HepG2 (cell line): Measurements from ENCODE around the gene C1QTNF1. TPM values are rescaled to one million over a fixed set of nuclear protein-coding genes. Genes with fewer than 3 reads are reported as not detected.
A peak's percentile ranks its signal among the peaks of the same experiment; 100 is the strongest.

Source experiments
- ATAC-seq: fragments of 200-7000 bp; cut with Tn5 transposase; 3 replicates; pipeline ENCODE4 v1.9.1; 2020; ENCODE audit warnings: mild to moderate bottlenecking, moderate library complexity
- BruUV-seq: library from RNA; stranded (reverse); fragments of 400-500 nt; replicated peaks from 2 replicates; lab custom pipeline; 2021; lab: Mats Ljungman, UMichigan
- CTCF ChIA-PET: fragments of 300-600 bp; formaldehyde crosslinking; extraction: SDS; loops from one replicate; lab custom pipeline; 2021; ENCODE audit warnings: low total read pairs, inconsistent platforms, low intra/inter-chr PET ratio; lab: Yijun Ruan, JAX
- POLR2A ChIA-PET: fragments of 350-600 bp; sonication (Branson Sonifier 250); formaldehyde crosslinking; loops from one replicate; lab custom pipeline; 2020; ENCODE audit warnings: antibody characterized with exemption, inconsistent platforms; lab: Yijun Ruan, JAX
- DNase-seq: peaks from one replicate; pipeline ENCODE4 v3.0.0-alpha.2; 2015; ENCODE audit warnings: low spot score
- FAIRE-seq: peaks from 3 replicates; lab custom pipeline; 2011; peaks lifted over from hg19 to GRCh38; lab: Jason Lieb, UNC
- H2AFZ ChIP-seq: one replicate; pipeline ENCODE4 v1.6.1; 2011; ENCODE audit warnings: low read length, inconsistent platforms
- H3K27ac ChIP-seq: fragments of 300-600 bp; 3 replicates; pipeline ENCODE4 v1.8.0; 2011; ENCODE audit warnings: mixed run types, mild to moderate bottlenecking, mixed read lengths, low read length, inconsistent platforms; ENCODE audit not compliant: insufficient read depth; ENCODE audit errors: extremely low read length
- H3K27me3 ChIP-seq, 2 experiments: fragments of 200-600 bp in 1 of 2; 2 replicates in 1 of 2; 3 replicates in 1 of 2; pipeline versions ENCODE4 v1.6.0 to v1.8.0; 2011; ENCODE audit warnings: low read length in 2 of 2, mild to moderate bottlenecking in 2 of 2, moderate library complexity in 2 of 2, inconsistent platforms in 1 of 2; ENCODE audit not compliant: insufficient read depth in 2 of 2, control insufficient read depth in 1 of 2
- H3K36me3 ChIP-seq, 2 experiments: fragments of 200-600 bp in 1 of 2; replicated peaks in 1 of 2; 2 replicates in 1 of 2; 3 replicates in 1 of 2; pipeline versions ENCODE4 v1.5.1 to v1.8.0; 2011; ENCODE audit warnings: low read length in 2 of 2, inconsistent platforms in 1 of 2; ENCODE audit not compliant: insufficient read depth in 2 of 2, control insufficient read depth in 1 of 2
- H3K4me1 ChIP-seq: 2 replicates; pipeline ENCODE4 v1.5.1; 2012; ENCODE audit warnings: low read length, inconsistent platforms; ENCODE audit not compliant: insufficient read depth
- H3K4me2 ChIP-seq: 2 replicates; pipeline ENCODE4 v1.6.0; 2011; ENCODE audit warnings: low read depth, low read length, inconsistent platforms
- H3K4me3 ChIP-seq, 3 experiments: fragments of 200-600 bp in 1 of 3; sonication (generic), shearing (Covaris generic) in 1 of 3; replicated peaks in 1 of 3; 2 replicates each; pipeline ENCODE4 v1.5.1; 2011 to 2016; ENCODE audit warnings: low read length in 3 of 3, inconsistent platforms in 2 of 3, low read depth in 2 of 3, mild to moderate bottlenecking in 2 of 3, control low read depth in 1 of 3, mixed read lengths in 1 of 3; ENCODE audit not compliant: insufficient read depth in 1 of 3
- H3K79me2 ChIP-seq: one replicate; pipeline ENCODE4 v1.6.1; 2011; ENCODE audit warnings: low read length, inconsistent platforms; ENCODE audit not compliant: insufficient read depth
- H3K9ac ChIP-seq: 2 replicates; pipeline ENCODE4 v1.6.0; 2011; ENCODE audit warnings: mild to moderate bottlenecking, low read depth, low read length, inconsistent platforms; ENCODE audit not compliant: insufficient read depth
- H3K9me3 ChIP-seq: 2 replicates; pipeline ENCODE4 v1.5.1; 2012; ENCODE audit warnings: mild to moderate bottlenecking, low read length
- H4K20me1 ChIP-seq: 2 replicates; pipeline ENCODE4 v1.6.0; 2011; ENCODE audit warnings: inconsistent platforms, mild to moderate bottlenecking, low read length, moderate library complexity; ENCODE audit not compliant: insufficient read depth
- ARHGAP35 ChIP-seq: sonication (generic); formaldehyde crosslinking; IDR thresholded peaks from 2 replicates; pipeline ENCODE4 v1.9.0; 2022; ENCODE audit warnings: mild to moderate bottlenecking, inconsistent platforms, moderate library complexity, missing genetic modification reagents, borderline replicate concordance
- CHD2 ChIP-seq: IDR thresholded peaks from 2 replicates; pipeline ENCODE4 v1.6.1; 2011; ENCODE audit warnings: low read depth, low read length, improper control_type of control experiment
- ERF ChIP-seq: IDR thresholded peaks from 2 replicates; pipeline ENCODE4 v1.6.1; 2018; ENCODE audit warnings: missing biosample characterization, missing genetic modification reagents
- HDAC1 ChIP-seq: sonication (generic); formaldehyde crosslinking; IDR thresholded peaks from 2 replicates; pipeline ENCODE4 v1.5.1; 2020; ENCODE audit warnings: mild to moderate bottlenecking, missing genetic modification reagents
- NCOA5 ChIP-seq: sonication (generic); formaldehyde crosslinking; IDR thresholded peaks from 2 replicates; pipeline ENCODE4 v1.4.0; 2020; ENCODE audit warnings: missing genetic modification reagents
- PRMT3 ChIP-seq: sonication (generic); formaldehyde crosslinking; IDR thresholded peaks from 2 replicates; pipeline ENCODE4 v1.8.1; 2022; ENCODE audit warnings: low read depth, mild to moderate bottlenecking, moderate library complexity, missing genetic modification reagents, borderline replicate concordance
- SALL2 ChIP-seq: sonication (generic); formaldehyde crosslinking; IDR thresholded peaks from 2 replicates; pipeline ENCODE4 v1.8.1; 2023; ENCODE audit warnings: mild to moderate bottlenecking, missing genetic modification reagents, inconsistent platforms
- SOX5 ChIP-seq: IDR thresholded peaks from 2 replicates; pipeline ENCODE4 v1.6.1; 2016; ENCODE audit warnings: borderline replicate concordance
- ZNF331 ChIP-seq: sonication (generic); formaldehyde crosslinking; IDR thresholded peaks from 2 replicates; pipeline ENCODE4 v1.4.0; 2020; ENCODE audit warnings: missing genetic modification reagents
- ZNF768 ChIP-seq: sonication (generic); formaldehyde crosslinking; IDR thresholded peaks from 2 replicates; pipeline ENCODE4 v1.4.0; 2020; ENCODE audit warnings: missing genetic modification reagents
- ZNF891 ChIP-seq: sonication (generic); formaldehyde crosslinking; IDR thresholded peaks from 2 replicates; pipeline ENCODE4 v1.5.0; 2020; ENCODE audit warnings: mild to moderate bottlenecking, missing genetic modification reagents
- WGBS: methylation state at CpG from one replicate; pipeline ENCODE4 v1.1.6; 2017; ENCODE audit warnings: low lambda C conversion rate; 5-methylcytosine and 5-hydroxymethylcytosine counted together
- in situ Hi-C: cut with HindIII; loops from 2 replicates; pipeline ENCODE4 v1.10.0; 2017; ENCODE audit warnings: low pct_unique_long_range_greater_than_20kb; ENCODE audit not compliant: extremely low pct_ligation_motif_present
- intact Hi-C: fragments of 100-400 bp; cut with micrococcal nuclease; formaldehyde crosslinking; loops from one replicate; pipeline ENCODE4 v1.10.0; 2022; ENCODE audit not compliant: unreplicated experiment
- polyA plus RNA-seq, 8 experiments: library from polyadenylated mRNA; depleted of rRNA in 3 of 8; stranded (reverse) in 7 of 8; unstranded in 1 of 8; fragments of >200 nt; fragmentation: Illumina TruSeq in 4 of 8; extraction: Trizol in 4 of 8; gene quantifications; 2 replicates each; pipeline versions ENCODE4 v1.2.1 to v1.2.3, GENCODE V29; 2011 to 2016; ENCODE audit warnings: low read depth in 4 of 8, missing spikeins in 1 of 8, mixed read lengths in 1 of 8; ENCODE audit not compliant: insufficient read depth in 1 of 8
- total RNA-seq, 5 experiments: library from RNA; depleted of rRNA; stranded (reverse); fragments of >200 nt; fragmentation: Illumina TruSeq; extraction: Trizol; gene quantifications; 2 replicates each; pipeline ENCODE4 v1.2.3, GENCODE V29; 2016; ENCODE audit warnings: low read depth in 1 of 5
- TF ChIP-seq, protein P1 (sequence below): IDR thresholded peaks from 2 replicates; pipeline ENCODE4 v1.6.1; 2012; ENCODE audit warnings: low read depth, low read length, improper control_type of control experiment
- TF ChIP-seq, protein P2 (sequence below): sonication (generic); formaldehyde crosslinking; IDR thresholded peaks from 2 replicates; pipeline ENCODE4 v1.5.0; 2020; ENCODE audit warnings: missing genetic modification reagents, mild to moderate bottlenecking, borderline replicate concordance
- TF ChIP-seq, protein P3 (sequence below): IDR thresholded peaks from 2 replicates; pipeline ENCODE4 v1.6.1; 2018; ENCODE audit warnings: missing genetic modification reagents, mild to moderate bottlenecking, missing compliant biosample characterization
- TF ChIP-seq, protein P4 (sequence below): IDR thresholded peaks from 2 replicates; pipeline ENCODE4 v1.4.0; 2020; ENCODE audit warnings: mild to moderate bottlenecking, missing genetic modification reagents

C1QTNF1 gene
- total and polyA plus RNA-seq, 2 of the 13 experiments (the other 11 are each of a cell fraction or from before 2014, with no cell fraction given), result 0.18 to 0.86 TPM

DNA sequence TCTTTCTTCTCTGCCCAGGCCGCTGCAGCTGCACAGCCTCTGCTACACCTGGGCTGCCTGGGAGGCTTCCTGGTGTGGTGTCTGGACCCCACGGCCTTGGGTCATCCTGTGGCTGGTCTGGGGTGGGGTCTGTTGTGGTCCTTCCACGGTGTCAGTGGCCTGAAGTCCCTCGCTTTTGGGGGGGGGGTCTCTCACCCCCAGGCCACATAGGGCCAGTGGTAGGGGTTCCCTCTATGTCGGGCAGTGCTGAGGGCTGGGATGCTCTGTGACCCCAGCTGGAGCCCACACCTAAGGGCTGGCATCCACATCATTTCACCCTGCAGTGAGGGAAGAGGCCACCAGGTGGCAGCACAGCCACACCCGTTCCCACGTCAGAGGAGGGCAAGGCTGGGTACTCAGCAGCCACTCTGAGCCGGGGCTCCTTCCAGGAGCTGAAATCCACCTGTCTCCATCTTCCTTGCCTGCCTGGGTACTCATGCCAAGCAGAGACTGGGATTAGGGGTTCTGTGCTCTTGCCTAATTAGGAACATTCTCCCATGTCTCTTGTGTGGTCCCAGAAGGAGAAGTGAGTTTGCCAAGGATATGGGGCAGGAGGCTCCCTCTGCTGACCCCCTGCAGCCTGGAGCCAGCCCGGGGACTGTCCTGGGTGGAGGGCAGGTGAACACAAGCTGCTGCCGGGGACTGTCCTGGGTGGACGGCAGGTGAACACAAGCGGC is 63.6 kb downstream of the C1QTNF1 start:
- Histone ChIP-seq H4K20me1 (peaks cover 11% of the 10 kb centered on the region; the same call in 1 of the 2 replicates), H3K4me3 (no peak overlapping the region), H3K27me3 (peaks cover 2 to 22% of the 10 kb centered on the region in 2 experiments; a peak in 3 of 5 replicates), H3K27ac (no peak overlapping the region), H3K79me2 (no peaks in the 10 kb centered on the region), H3K4me2 (no peak overlapping the region), H3K36me3 (peaks cover 14 to 20% of the 10 kb centered on the region in 2 experiments; a peak in 4 of 5 replicates), H3K4me1 (no peaks in the 10 kb centered on the region), H3K9ac (no peak overlapping the region), H3K9me3 (no peaks in the 10 kb centered on the region), H2AFZ (no peak overlapping the region)
- in situ Hi-C loops (loop anchor here (5.0 kb wide), 1 partner anchor 300 kb away; no protein-coding TSS in a partner anchor), intact Hi-C loops (loop anchor here (1.0 kb wide), 1 partner anchor 306 kb away; no protein-coding TSS in a partner anchor)
- ChIA-PET POLR2A (interaction anchor here (1.0 to 1.8 kb wide), 3 partner anchors 13 to 78 kb away, joined by 3 to 8 read pairs (median 4); partner anchors contain the start of genes CANT1 and ENGASE), CTCF (interaction anchor here (1.1 to 1.6 kb wide), 4 partner anchors 301 to 621 kb away, joined by 3 to 36 read pairs (median 10); no protein-coding TSS in a partner anchor)
- WGBS, result 53% methylated on average over 9 of the region's 12 CpGs
- no TSS peak for BruUV-seq
- ATAC-seq (peak; percentile 69), DNase-seq (peak; percentile 41), FAIRE-seq (peak; percentile 91)
- TF ChIP-seq, protein P1, sequence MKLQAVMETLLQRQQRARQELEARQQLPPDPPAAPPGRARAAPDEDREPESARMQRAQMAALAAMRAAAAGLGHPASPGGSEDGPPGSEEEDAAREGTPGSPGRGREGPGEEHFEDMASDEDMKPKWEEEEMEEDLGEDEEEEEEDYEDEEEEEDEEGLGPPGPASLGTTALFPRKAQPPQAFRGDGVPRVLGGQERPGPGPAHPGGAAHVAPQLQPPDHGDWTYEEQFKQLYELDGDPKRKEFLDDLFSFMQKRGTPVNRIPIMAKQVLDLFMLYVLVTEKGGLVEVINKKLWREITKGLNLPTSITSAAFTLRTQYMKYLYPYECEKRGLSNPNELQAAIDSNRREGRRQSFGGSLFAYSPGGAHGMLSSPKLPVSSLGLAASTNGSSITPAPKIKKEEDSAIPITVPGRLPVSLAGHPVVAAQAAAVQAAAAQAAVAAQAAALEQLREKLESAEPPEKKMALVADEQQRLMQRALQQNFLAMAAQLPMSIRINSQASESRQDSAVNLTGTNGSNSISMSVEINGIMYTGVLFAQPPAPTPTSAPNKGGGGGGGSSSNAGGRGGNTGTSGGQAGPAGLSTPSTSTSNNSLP, result no peak
- TF ChIP-seq ZNF891 (CRISPR knock-in tag) (peak; percentile 73; the same call in 1 of the 2 replicates), NCOA5 (CRISPR knock-in tag) (no peak), ARHGAP35 (CRISPR knock-in tag) (no peak), SALL2 (CRISPR knock-in tag) (no peak), SOX5 (CRISPR knock-in tag) (no peak), CHD2 (no peak), ZNF768 (CRISPR knock-in tag) (peak; percentile 80), HDAC1 (CRISPR knock-in tag) (no peak), ERF (CRISPR knock-in tag) (0 out of 2 replicates have a peak, but pooled peaks have one; percentile 20), PRMT3 (CRISPR knock-in tag) (no peak), ZNF331 (CRISPR knock-in tag) (no peak)
- TF ChIP-seq, protein P2, sequence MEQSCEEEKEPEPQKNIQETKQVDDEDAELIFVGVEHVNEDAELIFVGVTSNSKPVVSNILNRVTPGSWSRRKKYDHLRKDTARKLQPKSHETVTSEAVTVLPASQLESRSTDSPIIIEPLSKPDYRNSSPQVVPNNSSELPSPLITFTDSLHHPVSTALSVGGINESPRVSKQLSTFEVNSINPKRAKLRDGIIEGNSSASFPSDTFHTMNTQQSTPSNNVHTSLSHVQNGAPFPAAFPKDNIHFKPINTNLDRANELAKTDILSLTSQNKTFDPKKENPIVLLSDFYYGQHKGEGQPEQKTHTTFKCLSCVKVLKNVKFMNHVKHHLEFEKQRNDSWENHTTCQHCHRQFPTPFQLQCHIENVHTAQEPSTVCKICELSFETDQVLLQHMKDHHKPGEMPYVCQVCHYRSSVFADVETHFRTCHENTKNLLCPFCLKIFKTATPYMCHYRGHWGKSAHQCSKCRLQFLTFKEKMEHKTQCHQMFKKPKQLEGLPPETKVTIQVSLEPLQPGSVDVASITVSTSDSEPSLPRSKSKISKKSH, result peak; percentile 13; the same call in 1 of the 2 replicates
- TF ChIP-seq, protein P3, sequence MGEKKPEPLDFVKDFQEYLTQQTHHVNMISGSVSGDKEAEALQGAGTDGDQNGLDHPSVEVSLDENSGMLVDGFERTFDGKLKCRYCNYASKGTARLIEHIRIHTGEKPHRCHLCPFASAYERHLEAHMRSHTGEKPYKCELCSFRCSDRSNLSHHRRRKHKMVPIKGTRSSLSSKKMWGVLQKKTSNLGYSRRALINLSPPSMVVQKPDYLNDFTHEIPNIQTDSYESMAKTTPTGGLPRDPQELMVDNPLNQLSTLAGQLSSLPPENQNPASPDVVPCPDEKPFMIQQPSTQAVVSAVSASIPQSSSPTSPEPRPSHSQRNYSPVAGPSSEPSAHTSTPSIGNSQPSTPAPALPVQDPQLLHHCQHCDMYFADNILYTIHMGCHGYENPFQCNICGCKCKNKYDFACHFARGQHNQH (CRISPR knock-in tag), result no peak
- TF ChIP-seq, protein P4, sequence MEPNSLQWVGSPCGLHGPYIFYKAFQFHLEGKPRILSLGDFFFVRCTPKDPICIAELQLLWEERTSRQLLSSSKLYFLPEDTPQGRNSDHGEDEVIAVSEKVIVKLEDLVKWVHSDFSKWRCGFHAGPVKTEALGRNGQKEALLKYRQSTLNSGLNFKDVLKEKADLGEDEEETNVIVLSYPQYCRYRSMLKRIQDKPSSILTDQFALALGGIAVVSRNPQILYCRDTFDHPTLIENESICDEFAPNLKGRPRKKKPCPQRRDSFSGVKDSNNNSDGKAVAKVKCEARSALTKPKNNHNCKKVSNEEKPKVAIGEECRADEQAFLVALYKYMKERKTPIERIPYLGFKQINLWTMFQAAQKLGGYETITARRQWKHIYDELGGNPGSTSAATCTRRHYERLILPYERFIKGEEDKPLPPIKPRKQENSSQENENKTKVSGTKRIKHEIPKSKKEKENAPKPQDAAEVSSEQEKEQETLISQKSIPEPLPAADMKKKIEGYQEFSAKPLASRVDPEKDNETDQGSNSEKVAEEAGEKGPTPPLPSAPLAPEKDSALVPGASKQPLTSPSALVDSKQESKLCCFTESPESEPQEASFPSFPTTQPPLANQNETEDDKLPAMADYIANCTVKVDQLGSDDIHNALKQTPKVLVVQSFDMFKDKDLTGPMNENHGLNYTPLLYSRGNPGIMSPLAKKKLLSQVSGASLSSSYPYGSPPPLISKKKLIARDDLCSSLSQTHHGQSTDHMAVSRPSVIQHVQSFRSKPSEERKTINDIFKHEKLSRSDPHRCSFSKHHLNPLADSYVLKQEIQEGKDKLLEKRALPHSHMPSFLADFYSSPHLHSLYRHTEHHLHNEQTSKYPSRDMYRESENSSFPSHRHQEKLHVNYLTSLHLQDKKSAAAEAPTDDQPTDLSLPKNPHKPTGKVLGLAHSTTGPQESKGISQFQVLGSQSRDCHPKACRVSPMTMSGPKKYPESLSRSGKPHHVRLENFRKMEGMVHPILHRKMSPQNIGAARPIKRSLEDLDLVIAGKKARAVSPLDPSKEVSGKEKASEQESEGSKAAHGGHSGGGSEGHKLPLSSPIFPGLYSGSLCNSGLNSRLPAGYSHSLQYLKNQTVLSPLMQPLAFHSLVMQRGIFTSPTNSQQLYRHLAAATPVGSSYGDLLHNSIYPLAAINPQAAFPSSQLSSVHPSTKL (CRISPR knock-in tag), result no peak
